Measurements from ENCODE around the gene LTBP3.

DNA sequence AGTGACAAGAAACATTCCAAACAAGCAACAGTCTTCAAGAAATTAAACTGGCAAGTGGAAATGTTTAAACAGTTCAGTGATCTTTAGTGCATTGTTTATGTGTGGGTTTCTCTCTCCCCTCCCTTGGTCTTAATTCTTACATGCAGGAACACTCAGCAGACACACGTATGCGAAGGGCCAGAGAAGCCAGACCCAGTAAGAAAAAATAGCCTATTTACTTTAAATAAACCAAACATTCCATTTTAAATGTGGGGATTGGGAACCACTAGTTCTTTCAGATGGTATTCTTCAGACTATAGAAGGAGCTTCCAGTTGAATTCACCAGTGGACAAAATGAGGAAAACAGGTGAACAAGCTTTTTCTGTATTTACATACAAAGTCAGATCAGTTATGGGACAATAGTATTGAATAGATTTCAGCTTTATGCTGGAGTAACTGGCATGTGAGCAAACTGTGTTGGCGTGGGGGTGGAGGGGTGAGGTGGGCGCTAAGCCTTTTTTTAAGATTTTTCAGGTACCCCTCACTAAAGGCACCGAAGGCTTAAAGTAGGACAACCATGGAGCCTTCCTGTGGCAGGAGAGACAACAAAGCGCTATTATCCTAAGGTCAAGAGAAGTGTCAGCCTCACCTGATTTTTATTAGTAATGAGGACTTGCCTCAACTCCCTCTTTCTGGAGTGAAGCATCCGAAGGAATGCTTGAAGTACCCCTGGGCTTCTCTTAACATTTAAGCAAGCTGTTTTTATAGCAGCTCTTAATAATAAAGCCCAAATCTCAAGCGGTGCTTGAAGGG lies 53.3 kb downstream of the LTBP3 start:
- no peak for TF ChIP-seq ZNF624 (tag by site-specific recombination; IDR thresholded peaks at IDR 0.05)
- TF ChIP-seq ZNF138 (tag by site-specific recombination; IDR thresholded peaks at IDR 0.05; ENCODE audit: borderline replicate concordance), result no peak
- TF ChIP-seq, protein P1, sequence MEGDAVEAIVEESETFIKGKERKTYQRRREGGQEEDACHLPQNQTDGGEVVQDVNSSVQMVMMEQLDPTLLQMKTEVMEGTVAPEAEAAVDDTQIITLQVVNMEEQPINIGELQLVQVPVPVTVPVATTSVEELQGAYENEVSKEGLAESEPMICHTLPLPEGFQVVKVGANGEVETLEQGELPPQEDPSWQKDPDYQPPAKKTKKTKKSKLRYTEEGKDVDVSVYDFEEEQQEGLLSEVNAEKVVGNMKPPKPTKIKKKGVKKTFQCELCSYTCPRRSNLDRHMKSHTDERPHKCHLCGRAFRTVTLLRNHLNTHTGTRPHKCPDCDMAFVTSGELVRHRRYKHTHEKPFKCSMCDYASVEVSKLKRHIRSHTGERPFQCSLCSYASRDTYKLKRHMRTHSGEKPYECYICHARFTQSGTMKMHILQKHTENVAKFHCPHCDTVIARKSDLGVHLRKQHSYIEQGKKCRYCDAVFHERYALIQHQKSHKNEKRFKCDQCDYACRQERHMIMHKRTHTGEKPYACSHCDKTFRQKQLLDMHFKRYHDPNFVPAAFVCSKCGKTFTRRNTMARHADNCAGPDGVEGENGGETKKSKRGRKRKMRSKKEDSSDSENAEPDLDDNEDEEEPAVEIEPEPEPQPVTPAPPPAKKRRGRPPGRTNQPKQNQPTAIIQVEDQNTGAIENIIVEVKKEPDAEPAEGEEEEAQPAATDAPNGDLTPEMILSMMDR (tag by site-specific recombination; IDR thresholded peaks at IDR 0.05), result no peak
- TF ChIP-seq ZNF175 (tag by site-specific recombination; IDR thresholded peaks at IDR 0.05), result no peak
- no peak for TF ChIP-seq ZNF10 (tag by site-specific recombination; IDR thresholded peaks at IDR 0.05)
- no peak for TF ChIP-seq ZNF549 (tag by site-specific recombination; IDR thresholded peaks at IDR 0.05)
- no peak for TF ChIP-seq ZNF629 (tag by site-specific recombination; IDR thresholded peaks at IDR 0.05)
- TF ChIP-seq ZNF585B (tag by site-specific recombination; IDR thresholded peaks at IDR 0.05), result no peak
- no peak for TF ChIP-seq ZNF529 (tag by site-specific recombination; IDR thresholded peaks at IDR 0.05; ENCODE audit: insufficient replicate concordance)
- no peak for TF ChIP-seq ZNF404 (tag by site-specific recombination; IDR thresholded peaks at IDR 0.05)
- no peak for TF ChIP-seq SETDB1 (IDR thresholded peaks at IDR 0.05; ENCODE audit: insufficient read length, low read length)
- no peak for TF ChIP-seq ZNF837 (tag by site-specific recombination; IDR thresholded peaks at IDR 0.05)
- TF ChIP-seq, protein P2, sequence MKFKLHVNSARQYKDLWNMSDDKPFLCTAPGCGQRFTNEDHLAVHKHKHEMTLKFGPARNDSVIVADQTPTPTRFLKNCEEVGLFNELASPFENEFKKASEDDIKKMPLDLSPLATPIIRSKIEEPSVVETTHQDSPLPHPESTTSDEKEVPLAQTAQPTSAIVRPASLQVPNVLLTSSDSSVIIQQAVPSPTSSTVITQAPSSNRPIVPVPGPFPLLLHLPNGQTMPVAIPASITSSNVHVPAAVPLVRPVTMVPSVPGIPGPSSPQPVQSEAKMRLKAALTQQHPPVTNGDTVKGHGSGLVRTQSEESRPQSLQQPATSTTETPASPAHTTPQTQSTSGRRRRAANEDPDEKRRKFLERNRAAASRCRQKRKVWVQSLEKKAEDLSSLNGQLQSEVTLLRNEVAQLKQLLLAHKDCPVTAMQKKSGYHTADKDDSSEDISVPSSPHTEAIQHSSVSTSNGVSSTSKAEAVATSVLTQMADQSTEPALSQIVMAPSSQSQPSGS (tag by site-specific recombination; IDR thresholded peaks at IDR 0.05; ENCODE audit: low read depth), result no peak

Measured in HEK293 (cell line).